ENCODE results near the gene CYP3A7. TPM values are rescaled to one million over a fixed set of nuclear protein-coding genes. Genes with fewer than 3 reads are reported as not detected.
A peak's percentile ranks its signal among the peaks of the same experiment; 100 is the strongest.
"Not testable (repeated sequence)": the region's sequence is repeated elsewhere in the genome, so short reads cannot be mapped to it uniquely, and the experiment has no call there.

Gene CYP3A7
- total and polyA plus RNA-seq, 7 experiments from 2014 or later = 0.08 TPM; not detected in 6

DNA sequence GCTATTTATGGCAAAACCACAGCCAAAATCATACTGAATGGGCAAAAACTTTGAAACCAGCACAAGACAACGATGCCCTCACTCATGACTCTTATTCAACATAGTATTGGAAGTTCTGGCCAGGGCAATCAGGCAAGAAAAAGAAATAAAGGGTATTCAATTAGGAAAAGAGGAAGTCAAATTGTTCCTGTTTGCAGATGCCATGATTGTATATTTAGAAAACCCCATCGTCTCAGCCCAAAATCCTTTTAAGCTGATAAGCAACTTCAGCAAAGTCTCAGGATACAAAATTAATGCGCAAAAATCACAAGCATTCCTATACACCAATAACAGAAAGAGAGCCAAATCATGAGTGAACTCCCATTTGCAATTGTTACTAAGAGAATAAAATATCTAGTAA lies 10.4 kb upstream of the CYP3A7 start:
- CTCF ChIA-PET; H3K27me3 ChIP-seq (ENCODE audit: control insufficient read depth in 2 of 2, insufficient read depth in 2 of 2, low read length in 2 of 2); intact Hi-C loops (cut with micrococcal nuclease); H3K9me3 ChIP-seq (ENCODE audit: control insufficient read depth in 2 of 3, low read length in 3 of 3); H3K27ac Mint-ChIP-seq; H3K4me3 ChIP-seq (ENCODE audit: low read length); ATAC-seq; H3K4me1 Mint-ChIP-seq; H3K4me3 Mint-ChIP-seq; POLR2A ChIA-PET; H3K27ac ChIP-seq (ENCODE audit: low read depth, low read length); H3K4me1 ChIP-seq (ENCODE audit: control insufficient read depth in 2 of 2, insufficient read depth in 2 of 2, low read length in 2 of 2); H3K36me3 ChIP-seq (ENCODE audit: control insufficient read depth in 2 of 3, insufficient read depth in 3 of 3, low read length in 3 of 3); DNase-seq: not testable (repeated sequence)
- peaks cover 0 to 11% (median 7%) of the 10 kb centered on the region in 5 donors for H3K27me3 Mint-ChIP-seq
- peaks cover 0 to 19% (median 4%) of the 10 kb centered on the region in 11 donors for H3K9me3 Mint-ChIP-seq
- peaks cover 0 to 23% (median 22%) of the 10 kb centered on the region in 5 donors for H3K36me3 Mint-ChIP-seq

GRCh38 chr7:99742737-99743394 lies 7.9 kb upstream of the CYP3A7 start:
- CTCF ChIA-PET = no interaction called here

DNA sequence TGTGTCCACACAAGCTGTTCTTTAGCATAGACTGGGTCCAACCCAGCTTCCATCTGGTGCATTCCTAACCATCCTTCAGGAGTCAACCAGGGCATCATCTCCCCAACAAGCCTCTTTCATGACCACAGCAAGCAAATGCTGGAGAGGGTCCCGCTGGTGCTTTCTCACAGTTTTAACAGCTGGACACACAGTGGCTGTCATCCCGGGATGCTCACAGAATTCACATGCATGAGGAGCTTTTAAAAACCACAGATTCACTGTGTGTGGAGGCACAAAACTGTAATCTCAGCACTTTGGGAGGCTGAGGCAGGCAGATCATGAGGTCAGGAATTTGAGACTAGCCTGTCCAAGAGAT lies 6.4 kb upstream of the CYP3A7 start:
- no peak for ATAC-seq
- Histone ChIP-seq H3K36me3 (ENCODE audit: control insufficient read depth in 2 of 3, insufficient read depth in 3 of 3, low read length in 3 of 3) (no peaks in the 10 kb centered on the region), H3K27ac (ENCODE audit: low read depth, low read length) (no peak overlapping the region), H3K27me3 (ENCODE audit: control insufficient read depth in 2 of 2, insufficient read depth in 2 of 2, low read length in 2 of 2) (no peaks in the 10 kb centered on the region), H3K4me3 (ENCODE audit: low read length) (no peak overlapping the region), H3K4me1 (ENCODE audit: control insufficient read depth in 2 of 2, insufficient read depth in 2 of 2, low read length in 2 of 2) (no peaks in the 10 kb centered on the region), H3K9me3 (ENCODE audit: control insufficient read depth in 2 of 3, low read length in 3 of 3) (no peaks in the 10 kb centered on the region)
- Mint-ChIP-seq H3K27ac (no peak overlapping the region), H3K4me3 (no peak overlapping the region), H3K27me3 (peaks cover 0 to 11% (median 5%) of the 10 kb centered on the region in 5 donors), H3K36me3 (peaks cover 7 to 41% (median 38%) of the 10 kb centered on the region in 5 donors), H3K4me1 (peaks cover 0 to 11% (median 0%) of the 10 kb centered on the region in 7 donors), H3K9me3 (peaks cover 0 to 19% (median 3%) of the 10 kb centered on the region in 11 donors)
- POLR2A ChIA-PET = no interaction called here
- CTCF ChIA-PET = no interaction called here
- intact Hi-C loops (cut with micrococcal nuclease) = no loop called here
- no peak for DNase-seq

More at GRCh38 chr7:99742737-99743394, 7.9 kb upstream of the CYP3A7 start:
- H3K4me3 ChIP-seq (ENCODE audit: low read length) = no peak overlapping the region
- H3K9me3 Mint-ChIP-seq = peaks cover 0 to 19% (median 4%) of the 10 kb centered on the region in 11 donors
- H3K4me1 Mint-ChIP-seq = peaks cover 0 to 7% (median 0%) of the 10 kb centered on the region in 7 donors
- H3K4me1 ChIP-seq (ENCODE audit: control insufficient read depth in 2 of 2, insufficient read depth in 2 of 2, low read length in 2 of 2) = no peaks in the 10 kb centered on the region
- ATAC-seq (no peak), DNase-seq (no peak)
- H3K36me3 Mint-ChIP-seq = peaks cover 3 to 37% (median 33%) of the 10 kb centered on the region in 5 donors
- H3K27ac ChIP-seq (ENCODE audit: low read depth, low read length) = no peak overlapping the region
- intact Hi-C loops (cut with micrococcal nuclease) = no loop called here
- H3K36me3 ChIP-seq (ENCODE audit: control insufficient read depth in 2 of 3, insufficient read depth in 3 of 3, low read length in 3 of 3) = no peaks in the 10 kb centered on the region
- POLR2A ChIA-PET = no interaction called here
- no peaks in the 10 kb centered on the region for H3K9me3 ChIP-seq (ENCODE audit: control insufficient read depth in 2 of 3, low read length in 3 of 3)
- H3K4me3 Mint-ChIP-seq = no peak overlapping the region
- H3K27me3 ChIP-seq (ENCODE audit: control insufficient read depth in 2 of 2, insufficient read depth in 2 of 2, low read length in 2 of 2) = no peaks in the 10 kb centered on the region
- peaks cover 0 to 11% (median 5%) of the 10 kb centered on the region in 5 donors for H3K27me3 Mint-ChIP-seq
- no peak overlapping the region for H3K27ac Mint-ChIP-seq

- Mint-ChIP-seq H3K4me1 (peaks cover 0 to 11% (median 0%) of the 10 kb centered on the region in 7 donors), H3K27ac (no peak overlapping the region), H3K27me3 (peaks cover 0 to 10% (median 5%) of the 10 kb centered on the region in 5 donors), H3K4me3 (no peak overlapping the region), H3K36me3 (peaks cover 7 to 41% (median 38%) of the 10 kb centered on the region in 5 donors), H3K9me3 (peaks cover 0 to 17% (median 3%) of the 10 kb centered on the region in 11 donors)
- Histone ChIP-seq H3K9me3 (ENCODE audit: control insufficient read depth in 2 of 3, low read length in 3 of 3) (no peaks in the 10 kb centered on the region), H3K4me3 (ENCODE audit: low read length) (no peak overlapping the region), H3K36me3 (ENCODE audit: control insufficient read depth in 2 of 3, insufficient read depth in 3 of 3, low read length in 3 of 3) (no peaks in the 10 kb centered on the region), H3K27ac (ENCODE audit: low read depth, low read length) (no peak overlapping the region), H3K27me3 (ENCODE audit: control insufficient read depth in 2 of 2, insufficient read depth in 2 of 2, low read length in 2 of 2) (no peaks in the 10 kb centered on the region), H3K4me1 (ENCODE audit: control insufficient read depth in 2 of 2, insufficient read depth in 2 of 2, low read length in 2 of 2) (no peaks in the 10 kb centered on the region)
- POLR2A ChIA-PET = no interaction called here
- ATAC-seq (peak; percentile 40), DNase-seq (no peak)
- intact Hi-C loops (cut with micrococcal nuclease) = no loop called here
- CTCF ChIA-PET = no interaction called here
These were observed 5.8 kb upstream of the CYP3A7 start for GRCh38 chr7:99740573-99741440.

GRCh38 chr7:99739699-99740572 lies 4.9 kb upstream of the CYP3A7 start:
- Histone ChIP-seq H3K27ac (ENCODE audit: low read depth, low read length) (no peak overlapping the region), H3K9me3 (ENCODE audit: control insufficient read depth in 2 of 3, low read length in 3 of 3) (no peaks in the 10 kb centered on the region), H3K27me3 (ENCODE audit: control insufficient read depth in 2 of 2, insufficient read depth in 2 of 2, low read length in 2 of 2) (no peaks in the 10 kb centered on the region), H3K4me3 (ENCODE audit: low read length) (no peak overlapping the region), H3K4me1 (ENCODE audit: control insufficient read depth in 2 of 2, insufficient read depth in 2 of 2, low read length in 2 of 2) (no peaks in the 10 kb centered on the region), H3K36me3 (ENCODE audit: control insufficient read depth in 2 of 3, insufficient read depth in 3 of 3, low read length in 3 of 3) (no peaks in the 10 kb centered on the region)
- ChIA-PET CTCF (no interaction called here), POLR2A (no interaction called here)
- ATAC-seq (no peak), DNase-seq (no peak)
- Mint-ChIP-seq H3K9me3 (peaks cover 0 to 9% (median 0%) of the 10 kb centered on the region in 11 donors), H3K27me3 (peaks cover 0 to 5% (median 3%) of the 10 kb centered on the region in 5 donors), H3K27ac (no peak overlapping the region), H3K4me3 (no peak overlapping the region), H3K36me3 (peaks cover 7 to 41% (median 38%) of the 10 kb centered on the region in 5 donors), H3K4me1 (peaks cover 0 to 11% (median 0%) of the 10 kb centered on the region in 7 donors)
- intact Hi-C loops (cut with micrococcal nuclease) = no loop called here

- H3K36me3 Mint-ChIP-seq = peaks cover 4 to 29% (median 26%) of the 10 kb centered on the region in 5 donors
- POLR2A ChIA-PET = no interaction called here
- peaks cover 0 to 11% (median 0%) of the 10 kb centered on the region in 7 donors for H3K4me1 Mint-ChIP-seq
These were observed 2.7 kb upstream of the CYP3A7 start for GRCh38 chr7:99737726-99738125.

More at GRCh38 chr7:99737726-99738125, 2.7 kb upstream of the CYP3A7 start:
- no peak for ATAC-seq
- Histone ChIP-seq H3K27ac (ENCODE audit: low read depth, low read length) (no peak overlapping the region), H3K36me3 (ENCODE audit: control insufficient read depth in 2 of 3, insufficient read depth in 3 of 3, low read length in 3 of 3) (no peaks in the 10 kb centered on the region), H3K9me3 (ENCODE audit: control insufficient read depth in 2 of 3, low read length in 3 of 3) (no peaks in the 10 kb centered on the region), H3K4me3 (ENCODE audit: low read length) (no peak overlapping the region), H3K27me3 (ENCODE audit: control insufficient read depth in 2 of 2, insufficient read depth in 2 of 2, low read length in 2 of 2) (no peaks in the 10 kb centered on the region), H3K4me1 (ENCODE audit: control insufficient read depth in 2 of 2, insufficient read depth in 2 of 2, low read length in 2 of 2) (no peaks in the 10 kb centered on the region)
- intact Hi-C loops (cut with micrococcal nuclease) = no loop called here
- CTCF ChIA-PET = interaction anchor here (0.6 kb wide), 1 partner anchor 1648 kb away, joined by 3 read pairs; no protein-coding TSS in a partner anchor
- Mint-ChIP-seq H3K27me3 (no peaks in the 10 kb centered on the region), H3K4me3 (no peak overlapping the region), H3K27ac (peak overlapping the region in 1 of 9 donors; percentile 19), H3K9me3 (peaks cover 0 to 6% (median 0%) of the 10 kb centered on the region in 11 donors)
- DNase-seq = no peak

Data from naive thymus-derived CD4-positive, alpha-beta T cell (primary cell).